ENCODE data around the gene MLXIP. TPM values are rescaled to one million over a fixed set of nuclear protein-coding genes. Genes with fewer than 3 reads are reported as not detected.

Gene MLXIP
- total and polyA plus RNA-seq, 2 of the 8 experiments (the other 6 are each of a cell fraction or from before 2014, with no cell fraction given), result 5.5 to 40.5 TPM

GRCh38 chr12:122147514-122148290 lies 69.1 kb downstream of the MLXIP start (continued):
- TF ChIP-seq CHD7 (IDR thresholded peaks at IDR 0.05; ENCODE audit: insufficient replicate concordance, low read length) (no peak), TCF12 (IDR thresholded peaks at IDR 0.05; ENCODE audit: low read depth, low read length) (no peak), CBX5 (IDR thresholded peaks at IDR 0.05; ENCODE audit: low read depth, low read length) (no peak), POU5F1 (IDR thresholded peaks at IDR 0.05; ENCODE audit: low read depth, low read length) (no peak), POLR2A (IDR thresholded peaks at IDR 0.05; ENCODE audit: control extremely low read depth in 1 of 2, low read depth in 2 of 2, low read length in 2 of 2) (no peak), SIX5 (IDR thresholded peaks at IDR 0.05; ENCODE audit: low read depth, low read length) (no peak), SIN3A (conservative IDR thresholded peaks at IDR 0.05 in 1 of 2, IDR thresholded peaks at IDR 0.05 in 1 of 2; ENCODE audit: low read depth in 1 of 2, low read length in 2 of 2) (no peak), SP2 (IDR thresholded peaks at IDR 0.05; ENCODE audit: low read length) (no peak)
